Stimulated activated CD4-positive, alpha-beta T cell treated with anti-CD3 and anti-CD28 coated beads, Interleukin-12 subunit alpha, Interleukin-12 subunit beta, amount 100 ng/mL, for 4 hours (primary cell): Measurements from ENCODE around the gene KMO.

Experiments
- DNase-seq: peaks from one replicate; pipeline ENCODE4 v3.0.0-alpha.2; 2020

KMO gene

GRCh38 chr1:241542199-241542907 is 10.2 kb downstream of the KMO start:
- no peak for DNase-seq

GRCh38 chr1:241548008-241548407 is 15.8 kb downstream of the KMO start:
- no peak for DNase-seq

- DNase-seq, result no peak
These were observed 18.1 kb downstream of the KMO start for GRCh38 chr1:241550318-241550717.

- peak; percentile 37 for DNase-seq
These were observed 19.8 kb downstream of the KMO start for GRCh38 chr1:241551759-241552638.

- no peak for DNase-seq
These were observed 21.9 kb downstream of the KMO start for GRCh38 chr1:241553886-241554592.

- DNase-seq, result no peak
These were observed 23.3 kb downstream of the KMO start for GRCh38 chr1:241555526-241555925.

GRCh38 chr1:241557031-241557430 is 24.9 kb downstream of the KMO start:
- DNase-seq, result no peak

GRCh38 chr1:241557551-241558193 is 25.5 kb downstream of the KMO start:
- no peak for DNase-seq

- no peak for DNase-seq
These were observed 28.1 kb downstream of the KMO start for GRCh38 chr1:241560146-241560848.

GRCh38 chr1:241560849-241561187 is 28.6 kb downstream of the KMO start:
- no peak for DNase-seq

GRCh38 chr1:241569848-241570247 is 37.7 kb downstream of the KMO start:
- DNase-seq, result no peak

GRCh38 chr1:241574154-241574553 is 42.0 kb downstream of the KMO start:
- no peak for DNase-seq

- DNase-seq, result no peak
These were observed 47.3 kb downstream of the KMO start for GRCh38 chr1:241579434-241579833.

- DNase-seq, result no peak
These were observed 50.7 kb downstream of the KMO start for GRCh38 chr1:241582921-241583321.

GRCh38 chr1:241586905-241587512 is 54.8 kb downstream of the KMO start:
- DNase-seq, result no peak

- no peak for DNase-seq
These were observed 57.3 kb downstream of the KMO start for GRCh38 chr1:241589521-241589920.

- DNase-seq, result no peak
These were observed 58.5 kb downstream of the KMO start for GRCh38 chr1:241590719-241591118.

- no peak for DNase-seq
These were observed 59.1 kb downstream of the KMO start for GRCh38 chr1:241591317-241591716.

GRCh38 chr1:241591736-241592135 is 59.6 kb downstream of the KMO start:
- DNase-seq, result no peak

- DNase-seq, result no peak
These were observed 60.2 kb downstream of the KMO start for GRCh38 chr1:241592273-241592958.

- no peak for DNase-seq
These were observed 61.0 kb downstream of the KMO start for GRCh38 chr1:241593186-241593585.

GRCh38 chr1:241596633-241597032 is 64.5 kb downstream of the KMO start:
- DNase-seq, result no peak
